Jurkat, Clone E6-1 (cell line): ENCODE results near the gene PARP3.

ENCODE experiments used
- DNase-seq: peaks from one replicate; pipeline ENCODE4 v3.0.0-alpha.2; 2011; ENCODE audit warnings: low read depth, low spot score
- H3K4me3 ChIP-seq: 2 replicates; pipeline ENCODE4 v1.5.1; 2011; ENCODE audit warnings: mild to moderate bottlenecking, low read length, control low read depth, moderate library complexity

Gene PARP3

GRCh38 chr3:51961011-51961410 lies 18.8 kb downstream of the PARP3 start:
- DNase-seq = no peak
- H3K4me3 ChIP-seq = no peak overlapping the region

DNA sequence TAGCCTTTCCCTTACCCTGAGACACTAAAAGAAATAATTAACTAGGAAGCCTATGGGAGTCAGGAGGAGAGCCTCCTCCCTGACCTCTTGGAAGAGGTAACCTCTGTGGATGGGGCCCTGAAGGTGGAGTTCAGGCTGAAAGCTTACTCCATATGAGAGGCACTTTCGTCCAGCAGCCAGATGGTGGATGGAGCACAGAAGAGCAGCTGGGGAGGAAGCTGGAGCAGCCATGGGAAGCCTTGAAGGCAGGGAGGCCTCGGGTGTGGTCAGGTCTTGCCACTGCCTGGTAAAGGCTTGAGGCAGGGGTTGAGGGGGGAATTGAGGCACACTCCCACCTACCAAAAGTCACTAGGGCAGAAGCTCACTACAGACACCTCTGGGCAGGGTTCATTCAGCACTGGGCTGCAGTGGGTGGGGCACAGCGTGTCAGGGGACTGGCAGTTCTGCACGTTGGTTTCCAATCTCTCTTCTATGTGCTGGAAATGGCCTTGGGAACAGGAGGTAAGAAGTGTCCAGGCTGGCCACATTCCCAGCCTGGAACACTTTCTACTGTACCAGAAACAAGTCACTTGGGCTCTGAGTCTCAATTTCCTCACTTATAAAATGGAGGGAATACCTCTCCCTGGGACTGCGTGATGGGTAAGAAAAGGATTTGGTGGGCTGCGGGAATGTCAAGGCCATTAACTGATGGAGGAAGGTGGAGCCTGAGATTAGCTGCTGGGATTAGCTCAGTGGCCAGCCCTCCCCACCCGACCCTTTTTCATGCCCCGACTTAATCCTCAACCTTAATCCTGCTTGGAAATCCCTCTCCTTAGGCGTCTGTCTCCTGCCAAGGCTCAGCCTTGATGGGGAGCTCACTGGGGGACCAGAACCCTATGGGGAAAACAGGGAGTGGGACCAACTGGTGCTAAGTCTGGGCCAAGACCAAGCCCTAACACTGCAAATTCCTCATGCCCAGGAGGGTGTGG lies 19.7 kb downstream of the PARP3 start:
- DNase-seq = no peak
- H3K4me3 ChIP-seq = no peak overlapping the region

DNA sequence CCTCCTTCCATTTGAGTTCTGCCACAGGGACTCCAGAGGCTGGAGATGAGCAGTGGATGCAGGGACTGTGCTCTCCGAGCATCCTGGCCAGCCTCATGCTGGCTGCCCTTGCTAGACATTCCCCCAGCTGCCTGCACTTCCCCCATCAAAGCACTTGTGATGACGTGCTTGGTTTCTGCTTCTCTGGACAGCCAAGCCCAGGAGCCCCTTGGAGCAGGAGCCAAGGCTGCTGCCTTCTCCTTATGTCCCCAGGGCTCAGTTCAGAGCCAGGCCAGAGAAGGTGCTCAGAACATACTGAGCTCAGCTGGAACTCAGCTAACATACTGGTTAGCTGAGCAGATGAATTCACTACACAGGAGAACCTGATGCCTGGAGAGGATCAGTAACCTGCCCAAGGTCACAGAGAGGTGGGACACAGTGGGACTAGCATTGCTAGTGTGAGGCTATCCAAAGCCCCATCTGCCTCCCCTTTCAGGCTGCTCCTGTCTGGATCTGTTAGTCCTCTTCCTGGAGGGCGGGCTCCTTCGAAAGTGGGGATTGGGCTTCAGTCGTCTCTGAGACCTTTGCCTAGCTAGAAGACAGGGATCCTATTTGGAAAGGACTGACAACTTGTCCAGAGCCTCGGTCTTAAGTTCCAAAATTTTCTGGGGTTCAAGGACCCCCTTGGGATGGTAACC lies 20.8 kb downstream of the PARP3 start:
- DNase-seq = no peak
- no peak overlapping the region for H3K4me3 ChIP-seq

GRCh38 chr3:51963951-51964451 lies 21.8 kb downstream of the PARP3 start:
- H3K4me3 ChIP-seq = no peak overlapping the region

GRCh38 chr3:51964521-51964920 lies 22.4 kb downstream of the PARP3 start:
- no peak for DNase-seq
- no peak overlapping the region for H3K4me3 ChIP-seq

More at GRCh38 chr3:51963951-51964451, 21.8 kb downstream of the PARP3 start:
- no peak for DNase-seq

DNA sequence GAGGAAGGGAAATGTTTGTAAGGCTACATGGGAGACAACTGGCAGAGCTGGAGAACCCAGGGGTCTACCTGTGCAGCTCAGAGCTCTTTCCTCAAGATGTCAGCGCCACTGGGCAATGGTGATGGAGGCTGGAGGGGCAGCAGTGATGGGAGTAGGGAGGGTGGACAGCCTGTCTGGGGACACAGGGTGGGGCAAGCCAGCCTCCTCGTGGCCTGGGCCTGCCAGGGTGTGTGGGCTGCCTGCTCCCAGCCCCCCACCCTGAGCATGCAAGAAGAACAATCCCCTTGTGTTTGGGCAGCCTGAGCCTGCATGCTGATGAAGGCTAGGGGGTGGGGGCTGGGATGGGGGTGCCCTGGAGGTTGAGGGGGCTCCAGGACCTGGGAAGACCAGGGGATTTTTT lies 23.9 kb downstream of the PARP3 start:
- no peak overlapping the region for H3K4me3 ChIP-seq

DNA sequence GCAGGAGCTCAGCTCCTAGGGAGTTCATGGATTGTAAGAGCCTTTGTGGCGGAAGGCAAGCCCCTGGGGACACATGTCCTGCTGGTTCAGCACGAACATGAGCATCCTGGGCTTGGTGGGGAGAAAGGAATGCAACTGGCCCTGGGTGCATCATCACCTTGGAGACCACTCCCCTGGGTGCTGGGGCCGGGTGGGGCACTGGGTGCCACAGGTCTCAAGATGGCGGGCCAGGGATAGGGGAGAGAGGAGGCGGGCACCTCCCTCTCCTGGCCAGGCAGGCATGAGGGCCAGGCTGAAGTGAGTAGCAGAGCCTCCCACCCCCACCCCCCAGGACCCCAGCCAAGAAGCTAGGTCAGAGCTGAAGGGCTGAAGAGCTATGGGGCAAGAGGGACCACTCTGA lies 24.3 kb downstream of the PARP3 start:
- DNase-seq = no peak
- H3K4me3 ChIP-seq = peak overlapping the region; percentile 57

More for the DNA sequence above, 23.9 kb downstream of the PARP3 start:
- DNase-seq = no peak

GRCh38 chr3:51966922-51967383 lies 24.8 kb downstream of the PARP3 start:
- peak overlapping the region; percentile 57 for H3K4me3 ChIP-seq
- DNase-seq = no peak

DNA sequence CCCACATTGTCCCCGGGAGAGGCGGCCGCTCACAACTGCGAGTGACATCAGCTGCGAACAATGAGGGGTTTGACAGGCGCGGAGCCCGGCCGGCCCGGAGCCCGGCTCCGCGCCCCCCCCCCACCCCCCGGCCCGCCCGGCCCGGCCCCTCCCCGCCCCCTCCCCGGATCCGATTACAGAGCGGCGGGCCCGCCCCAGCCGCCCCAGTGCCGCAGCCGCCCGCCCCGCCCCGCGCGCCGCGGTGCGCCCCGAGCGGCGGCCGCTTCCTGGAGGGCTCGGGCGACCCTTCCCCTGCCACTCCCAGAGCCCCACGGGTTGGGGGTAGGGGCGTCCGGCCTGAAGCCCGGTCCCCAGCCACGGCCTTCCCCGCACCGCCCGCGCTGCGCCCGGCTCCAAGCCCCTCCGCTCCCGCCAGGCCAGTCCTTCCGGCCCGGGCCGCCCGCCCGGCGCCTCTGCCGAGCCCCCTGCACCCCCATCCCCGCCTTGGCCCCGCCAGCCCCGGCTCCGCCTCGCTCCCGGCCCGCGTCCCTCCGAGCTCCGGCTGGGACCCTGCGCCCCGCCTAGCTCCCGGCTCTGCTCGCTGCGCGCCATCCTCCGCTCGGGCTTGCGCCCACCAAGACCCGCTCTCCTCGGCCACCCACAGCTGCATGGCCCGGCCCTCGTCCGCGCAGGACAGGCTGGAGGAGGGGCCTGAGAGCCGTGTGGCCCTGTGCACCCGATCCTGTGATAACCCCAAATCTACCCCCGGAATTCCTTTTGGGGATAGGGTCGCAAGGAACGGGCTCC lies 25.4 kb downstream of the PARP3 start, which contains the start of gene PCBP4:
PCBP4 (minus strand) TSS at position 71 of the 786 bp plus-strand sequence. CDS start 6,214 bp downstream, outside the sequence.
- H3K4me3 ChIP-seq = peak within 1 kb of the TSS; percentile 57
- no peak for DNase-seq

DNA sequence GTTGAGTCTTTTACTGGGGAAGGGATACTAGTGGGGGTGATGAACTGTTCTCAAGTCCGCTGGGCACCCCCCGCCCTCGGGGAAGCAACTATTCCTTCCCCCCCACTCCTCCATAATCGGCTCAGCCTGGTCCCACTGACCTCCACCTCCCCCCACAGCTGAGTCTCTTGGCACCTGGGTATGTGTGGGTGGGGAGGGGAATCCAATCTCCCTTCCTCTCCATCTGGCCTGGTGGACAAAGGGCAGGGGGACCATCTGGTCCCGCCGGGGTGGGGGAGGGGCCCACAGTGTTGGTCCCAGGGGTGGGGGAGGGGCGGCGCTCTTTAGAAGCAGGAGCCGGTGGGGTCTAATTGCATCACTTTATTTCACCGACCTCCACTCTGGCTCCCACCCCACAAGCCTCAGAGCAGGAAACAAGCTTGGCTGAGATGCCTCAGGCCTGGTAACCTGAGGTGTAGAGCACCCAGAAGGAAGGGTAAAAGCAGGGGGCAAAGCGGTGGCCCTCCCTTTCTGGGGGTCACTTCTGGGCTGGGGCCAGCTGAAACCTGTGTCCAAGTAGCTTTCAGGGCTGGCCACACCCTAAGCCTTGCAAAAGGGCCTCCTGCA lies 26.1 kb downstream of the PARP3 start:
- DNase-seq = no peak
- peak overlapping the region; percentile 57 for H3K4me3 ChIP-seq

GRCh38 chr3:51968883-51969678 lies 26.9 kb downstream of the PARP3 start:
- no peak for DNase-seq
- H3K4me3 ChIP-seq = no peak overlapping the region

- no peak for DNase-seq
- no peak overlapping the region for H3K4me3 ChIP-seq
Measured at GRCh38 chr3:51969841-51970240, 27.7 kb downstream of the PARP3 start.

GRCh38 chr3:51970606-51971300 lies 28.6 kb downstream of the PARP3 start:
- no peak for DNase-seq
- no peak overlapping the region for H3K4me3 ChIP-seq

DNA sequence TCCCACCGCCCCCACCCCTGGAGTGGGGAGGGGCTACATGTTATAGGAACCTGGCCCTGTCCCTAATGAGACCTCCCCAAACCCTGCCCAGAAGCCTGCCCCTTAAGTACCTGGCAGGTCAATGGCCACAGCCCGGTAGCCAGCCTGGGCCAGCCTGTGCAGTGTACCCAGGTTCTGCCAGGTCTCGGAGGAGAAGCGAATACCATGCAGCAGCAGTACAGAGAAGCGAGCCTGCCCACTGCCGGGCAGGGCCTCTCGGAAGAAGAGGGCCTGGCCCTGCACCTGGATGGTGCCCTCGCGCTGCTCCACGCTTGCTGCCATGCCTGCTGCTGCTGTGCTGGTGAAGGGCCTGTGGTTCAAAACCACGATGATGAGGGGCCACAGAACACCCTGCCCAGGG lies 29.2 kb downstream of the PARP3 start:
- no peak for DNase-seq
- H3K4me3 ChIP-seq = no peak overlapping the region

GRCh38 chr3:51974277-51974962 lies 32.3 kb downstream of the PARP3 start:
- peak overlapping the region; percentile 97 for H3K4me3 ChIP-seq
- no peak for DNase-seq

DNA sequence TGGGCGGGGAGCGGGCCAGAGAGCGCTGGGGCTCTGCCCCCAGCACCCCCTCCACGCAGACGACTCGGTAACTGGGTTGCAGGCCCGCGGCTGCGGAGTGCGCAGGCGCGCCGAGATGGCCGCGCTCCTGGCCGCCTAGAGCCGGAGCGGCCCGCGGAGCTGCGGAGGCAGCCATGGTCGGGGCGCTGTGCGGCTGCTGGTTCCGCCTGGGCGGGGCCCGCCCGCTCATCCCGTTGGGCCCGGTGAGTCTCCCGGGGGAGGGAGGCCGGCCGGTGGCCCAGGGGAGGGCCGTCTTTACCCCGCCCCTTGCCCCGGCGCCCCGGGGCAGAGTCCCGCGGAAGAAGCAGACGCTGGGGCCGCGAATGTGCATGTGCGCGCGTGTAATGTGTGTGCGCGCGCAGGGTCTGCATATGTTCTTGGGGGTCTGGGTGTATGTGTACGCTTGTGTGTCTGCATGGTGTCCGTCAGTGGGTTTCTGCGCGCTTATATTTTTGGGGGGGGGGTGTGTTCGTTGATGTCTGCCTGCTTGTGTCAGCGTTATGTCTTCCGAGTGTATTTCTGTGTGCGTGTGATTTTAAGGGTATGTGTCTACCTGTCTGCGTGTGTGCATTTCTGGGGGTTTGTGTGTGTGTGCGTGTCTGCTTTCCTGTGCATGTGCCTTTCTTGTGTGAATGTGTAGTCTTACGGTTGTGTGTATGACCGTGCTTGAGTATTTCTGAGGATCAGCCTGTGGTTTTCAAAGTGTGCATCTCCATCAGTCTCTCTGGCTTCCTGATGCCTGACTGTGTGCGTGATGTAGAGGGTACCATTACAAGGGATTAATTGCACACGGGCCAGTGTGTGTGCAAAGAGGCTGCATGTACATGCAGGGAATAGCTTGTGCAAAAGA lies 33.0 kb downstream of the PARP3 start, which contains the start of gene ABHD14A:
ABHD14A (plus strand) TSS at position 102 of the 889 bp plus-strand sequence; CDS start at position 174, 72 bp downstream.
- no peak for DNase-seq
- H3K4me3 ChIP-seq = peak within 1 kb of the TSS; percentile 97
